ENCODE data around the gene EMILIN1. TPM values are rescaled to one million over a fixed set of nuclear protein-coding genes. Genes with fewer than 3 reads are reported as not detected.

Gene EMILIN1
- total RNA-seq, 2 experiments from 2014 or later = 0.40 to 0.46 TPM

DNA sequence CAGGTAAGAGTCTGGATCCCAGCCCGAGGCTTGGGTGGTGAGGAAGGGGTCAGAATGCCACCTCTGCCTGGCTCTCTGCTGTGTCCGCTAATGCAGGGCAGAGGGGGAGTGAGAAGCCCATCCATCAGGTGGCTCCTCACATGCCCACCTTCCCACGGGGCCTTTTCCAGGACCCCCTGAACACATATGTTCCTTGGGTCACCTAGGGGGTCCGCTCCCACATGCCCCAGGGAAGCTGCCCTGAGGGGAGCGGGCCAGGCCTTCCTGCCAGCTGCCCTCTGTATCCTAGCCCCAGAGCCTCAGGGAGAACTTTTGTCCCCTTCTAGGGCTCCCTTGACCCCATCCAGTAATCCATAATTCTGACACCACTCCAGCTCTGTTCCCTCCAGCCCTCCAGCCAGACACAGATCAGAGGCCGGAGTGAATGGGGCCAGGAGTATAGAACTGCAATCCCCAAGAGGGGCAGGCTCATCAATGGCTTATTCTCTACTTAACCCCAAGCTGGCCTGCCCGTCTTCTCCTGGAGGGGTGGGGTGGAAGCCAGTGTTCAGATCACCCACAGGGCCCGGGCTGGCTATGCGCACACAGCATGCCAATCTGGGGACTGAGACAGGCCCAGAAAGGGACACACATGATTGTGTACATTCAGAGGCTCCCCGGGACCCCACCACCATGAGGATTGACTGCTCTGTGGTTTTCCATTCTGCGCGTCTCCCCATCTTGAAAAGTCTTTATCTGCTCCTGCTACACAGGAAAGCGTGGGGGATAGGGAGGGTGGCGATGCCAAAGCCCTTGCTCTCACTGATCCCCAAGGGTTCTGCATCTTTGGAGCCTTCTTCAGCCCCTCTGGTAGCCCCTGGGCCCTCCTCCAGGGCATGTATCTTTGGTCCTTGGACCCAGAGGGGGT lies 1.1 kb downstream of the EMILIN1 start:
- Mint-ChIP-seq H3K4me3 (no peak overlapping the region), H3K9me3 (ENCODE audit: low read depth) (no peaks in the 10 kb centered on the region), H3K4me1 (peaks cover 43% of the 10 kb centered on the region), H3K27me3 (no peaks in the 10 kb centered on the region), H3K36me3 (ENCODE audit: low read depth) (no peaks in the 10 kb centered on the region), H3K27ac (peak overlapping the region; percentile 83)
- ChIA-PET CTCF (interaction anchor here (0.8 to 2.0 kb wide), 4 partner anchors 7 to 223 kb away, joined by 3 to 24 read pairs (median 6); partner anchors contain the start of genes ATRAID and OST4), POLR2A (no interaction called here)
- intact Hi-C loops (cut with DNase I, micrococcal nuclease) = loop anchor here in 1 of 2 experiments (10.0 kb wide), 1 partner anchor 1405 kb away; the partner anchor contains the start of gene DTNB
- DNase-seq (no peak), ATAC-seq (no peak)

DNA sequence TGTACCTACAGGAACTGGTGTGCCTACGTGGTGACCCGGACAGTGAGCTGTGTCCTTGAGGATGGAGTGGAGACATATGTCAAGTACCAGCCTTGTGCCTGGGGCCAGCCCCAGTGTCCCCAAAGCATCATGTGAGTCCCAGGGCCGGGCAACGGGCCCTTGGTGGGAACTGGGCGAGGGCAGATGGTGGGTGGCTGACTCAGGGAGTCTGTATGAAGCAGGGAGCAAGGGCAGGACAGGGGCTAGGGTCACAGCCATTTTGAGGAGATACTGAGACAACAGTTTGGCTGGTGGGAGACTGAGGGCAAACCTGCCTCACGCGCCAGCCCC lies 1.7 kb downstream of the EMILIN1 start:
- POLR2A ChIA-PET = no interaction called here
- intact Hi-C loops (cut with DNase I, micrococcal nuclease) = no loop called here
- DNase-seq (no peak), ATAC-seq (no peak)
- H3K4me3 Mint-ChIP-seq = no peak overlapping the region
- peak overlapping the region; percentile 83 for H3K27ac Mint-ChIP-seq
- no peaks in the 10 kb centered on the region for H3K27me3 Mint-ChIP-seq
- CTCF ChIA-PET = interaction anchor here (1.7 to 2.0 kb wide), 3 partner anchors 8 to 223 kb away, joined by 4 to 24 read pairs (median 7); partner anchors contain the start of gene OST4
- H3K4me1 Mint-ChIP-seq = peaks cover 40% of the 10 kb centered on the region
- H3K36me3 Mint-ChIP-seq (ENCODE audit: low read depth) = no peaks in the 10 kb centered on the region
- H3K9me3 Mint-ChIP-seq (ENCODE audit: low read depth) = no peaks in the 10 kb centered on the region

DNA sequence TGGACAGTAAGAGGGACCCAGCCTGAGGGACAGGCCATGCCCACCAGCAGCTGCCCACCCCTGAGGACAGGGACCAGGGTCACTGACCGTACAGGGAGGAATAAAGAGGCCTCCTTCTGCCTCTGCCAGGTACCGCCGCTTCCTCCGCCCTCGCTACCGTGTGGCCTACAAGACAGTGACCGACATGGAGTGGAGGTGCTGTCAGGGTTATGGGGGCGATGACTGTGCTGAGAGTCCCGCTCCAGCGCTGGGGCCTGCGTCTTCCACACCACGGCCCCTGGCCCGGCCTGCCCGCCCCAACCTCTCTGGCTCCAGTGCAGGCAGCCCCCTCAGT lies 2.2 kb downstream of the EMILIN1 start:
- Mint-ChIP-seq H3K4me1 (peaks cover 40% of the 10 kb centered on the region), H3K27me3 (no peaks in the 10 kb centered on the region)
- intact Hi-C loops (cut with DNase I, micrococcal nuclease) = no loop called here

DNA sequence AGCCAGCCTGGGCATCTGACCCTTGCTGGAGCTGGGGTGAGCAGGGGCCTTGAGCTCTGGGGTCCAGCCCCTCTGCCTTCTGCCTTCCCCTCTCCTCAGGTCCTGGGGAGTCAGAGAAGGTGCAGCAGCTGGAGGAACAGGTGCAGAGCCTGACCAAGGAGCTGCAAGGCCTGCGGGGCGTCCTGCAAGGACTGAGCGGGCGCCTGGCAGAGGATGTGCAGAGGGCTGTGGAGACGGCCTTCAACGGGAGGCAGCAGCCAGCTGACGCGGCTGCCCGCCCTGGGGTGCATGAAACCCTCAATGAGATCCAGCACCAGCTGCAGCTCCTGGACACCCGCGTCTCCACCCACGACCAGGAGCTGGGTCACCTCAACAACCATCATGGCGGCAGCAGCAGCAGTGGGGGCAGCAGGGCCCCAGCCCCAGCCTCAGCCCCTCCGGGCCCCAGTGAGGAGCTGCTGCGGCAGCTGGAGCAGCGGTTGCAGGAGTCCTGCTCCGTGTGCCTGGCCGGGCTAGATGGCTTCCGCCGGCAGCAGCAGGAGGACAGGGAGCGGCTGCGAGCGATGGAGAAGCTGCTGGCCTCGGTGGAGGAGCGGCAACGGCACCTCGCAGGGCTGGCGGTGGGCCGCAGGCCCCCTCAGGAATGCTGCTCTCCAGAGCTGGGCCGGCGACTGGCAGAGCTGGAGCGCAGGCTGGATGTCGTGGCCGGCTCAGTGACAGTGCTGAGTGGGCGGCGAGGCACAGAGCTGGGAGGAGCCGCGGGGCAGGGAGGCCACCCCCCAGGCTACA lies 3.8 kb downstream of the EMILIN1 start:
- no peak overlapping the region for H3K4me3 Mint-ChIP-seq
- H3K4me1 Mint-ChIP-seq = peaks cover 30% of the 10 kb centered on the region
- peak overlapping the region; percentile 98 for H3K27ac Mint-ChIP-seq
- POLR2A ChIA-PET = interaction anchor here (0.5 to 2.1 kb wide), 2 partner anchors 11 to 18 kb away, joined by 3 to 6 read pairs; partner anchors contain the start of gene OST4
- no peaks in the 10 kb centered on the region for H3K36me3 Mint-ChIP-seq (ENCODE audit: low read depth)
- intact Hi-C loops (cut with DNase I, micrococcal nuclease) = loop anchor here (1.0 kb wide), 6 partner anchors 10 to 288 kb away; partner anchors contain the start of genes AGBL5 (in 2 of the 2), TMEM214 (in 2 of the 2), EIF2B4 (in 1 of the 2) and MAPRE3 (in 1 of the 2)
- ATAC-seq = no peak
- DNase-seq = no peak
- H3K9me3 Mint-ChIP-seq (ENCODE audit: low read depth) = no peaks in the 10 kb centered on the region
- no peaks in the 10 kb centered on the region for H3K27me3 Mint-ChIP-seq
- CTCF ChIA-PET = interaction anchor here (0.5 to 5.7 kb wide), 10 partner anchors 9 to 601 kb away, joined by 3 to 30 read pairs (median 3); partner anchors contain the start of genes AGBL5 and OST4

More for the DNA sequence above, 2.2 kb downstream of the EMILIN1 start:
- Mint-ChIP-seq H3K9me3 (ENCODE audit: low read depth) (no peaks in the 10 kb centered on the region), H3K27ac (peak overlapping the region; percentile 98), H3K4me3 (no peak overlapping the region), H3K36me3 (ENCODE audit: low read depth) (no peaks in the 10 kb centered on the region)
- ATAC-seq = no peak
- no peak for DNase-seq
- CTCF ChIA-PET = interaction anchor here (0.5 to 5.7 kb wide), 6 partner anchors 8 to 565 kb away, joined by 3 to 30 read pairs (median 6); partner anchors contain the start of genes AGBL5 and OST4
- POLR2A ChIA-PET = interaction anchor here (0.9 to 1.0 kb wide), 3 partner anchors 8 to 48 kb away, joined by 3 read pairs; partner anchors contain the start of gene OST4

DNA sequence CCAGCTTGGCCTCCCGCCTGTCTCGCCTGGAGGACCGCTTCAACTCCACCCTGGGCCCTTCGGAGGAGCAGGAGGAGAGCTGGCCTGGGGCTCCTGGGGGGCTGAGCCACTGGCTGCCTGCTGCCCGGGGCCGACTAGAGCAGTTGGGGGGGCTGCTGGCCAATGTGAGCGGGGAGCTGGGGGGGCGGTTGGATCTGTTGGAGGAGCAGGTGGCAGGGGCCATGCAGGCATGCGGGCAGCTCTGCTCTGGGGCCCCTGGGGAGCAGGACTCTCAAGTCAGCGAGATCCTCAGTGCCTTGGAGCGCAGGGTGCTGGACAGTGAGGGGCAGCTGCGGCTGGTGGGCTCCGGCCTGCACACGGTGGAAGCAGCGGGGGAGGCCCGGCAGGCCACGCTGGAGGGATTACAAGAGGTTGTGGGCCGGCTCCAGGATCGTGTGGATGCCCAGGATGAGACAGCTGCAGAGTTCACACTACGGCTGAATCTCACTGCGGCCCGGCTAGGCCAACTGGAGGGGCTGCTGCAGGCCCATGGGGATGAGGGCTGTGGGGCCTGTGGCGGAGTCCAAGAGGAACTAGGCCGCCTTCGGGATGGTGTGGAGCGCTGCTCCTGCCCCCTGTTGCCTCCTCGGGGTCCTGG lies 4.5 kb downstream of the EMILIN1 start:
- CTCF ChIA-PET = interaction anchor here (0.5 to 5.7 kb wide), 3 partner anchors 32 to 601 kb away, joined by 3 to 30 read pairs (median 3); partner anchors contain the start of gene AGBL5
- peak overlapping the region; percentile 37 for H3K27ac Mint-ChIP-seq
- H3K27me3 Mint-ChIP-seq = no peaks in the 10 kb centered on the region
- DNase-seq (no peak), ATAC-seq (no peak)
- no peaks in the 10 kb centered on the region for H3K36me3 Mint-ChIP-seq (ENCODE audit: low read depth)
- POLR2A ChIA-PET = interaction anchor here (0.6 to 2.1 kb wide), 3 partner anchors 11 to 34 kb away, joined by 3 to 6 read pairs (median 4); partner anchors contain the start of gene OST4
- peaks cover 32% of the 10 kb centered on the region for H3K4me1 Mint-ChIP-seq
- H3K9me3 Mint-ChIP-seq (ENCODE audit: low read depth) = no peaks in the 10 kb centered on the region
- intact Hi-C loops (cut with DNase I, micrococcal nuclease) = no loop called here
- H3K4me3 Mint-ChIP-seq = no peak overlapping the region

DNA sequence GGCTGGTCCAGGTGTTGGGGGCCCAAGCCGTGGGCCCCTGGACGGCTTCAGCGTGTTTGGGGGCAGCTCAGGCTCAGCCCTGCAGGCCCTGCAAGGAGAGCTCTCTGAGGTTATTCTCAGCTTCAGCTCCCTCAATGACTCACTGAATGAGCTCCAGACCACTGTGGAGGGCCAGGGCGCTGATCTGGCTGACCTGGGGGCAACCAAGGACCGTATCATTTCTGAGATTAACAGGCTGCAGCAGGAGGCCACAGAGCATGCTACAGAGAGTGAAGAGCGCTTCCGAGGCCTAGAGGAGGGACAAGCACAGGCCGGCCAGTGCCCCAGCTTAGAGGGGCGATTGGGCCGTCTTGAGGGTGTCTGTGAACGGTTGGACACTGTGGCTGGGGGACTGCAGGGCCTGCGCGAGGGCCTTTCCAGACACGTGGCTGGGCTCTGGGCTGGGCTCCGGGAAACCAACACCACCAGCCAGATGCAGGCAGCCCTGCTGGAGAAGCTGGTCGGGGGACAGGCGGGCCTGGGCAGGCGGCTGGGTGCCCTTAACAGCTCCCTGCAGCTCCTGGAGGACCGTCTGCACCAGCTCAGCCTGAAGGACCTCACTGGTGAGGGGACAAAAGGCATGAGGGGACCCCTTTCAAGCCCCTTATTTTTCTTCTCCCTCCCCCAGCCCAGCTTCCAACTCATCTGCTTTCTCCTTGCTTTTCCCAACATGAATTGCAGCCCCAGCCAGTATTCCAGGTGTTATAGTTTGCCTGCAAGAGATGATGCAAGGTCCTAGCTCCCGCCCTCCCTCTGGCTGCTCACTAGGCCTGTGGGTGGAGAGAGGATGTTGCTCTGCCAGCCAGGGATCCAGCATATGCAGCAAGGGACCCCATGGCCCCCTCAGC lies 5.2 kb downstream of the EMILIN1 start:
- H3K4me3 Mint-ChIP-seq = no peak overlapping the region
- POLR2A ChIA-PET = interaction anchor here (0.6 to 2.1 kb wide), 3 partner anchors 12 to 34 kb away, joined by 3 to 6 read pairs (median 4); partner anchors contain the start of gene OST4

DNA sequence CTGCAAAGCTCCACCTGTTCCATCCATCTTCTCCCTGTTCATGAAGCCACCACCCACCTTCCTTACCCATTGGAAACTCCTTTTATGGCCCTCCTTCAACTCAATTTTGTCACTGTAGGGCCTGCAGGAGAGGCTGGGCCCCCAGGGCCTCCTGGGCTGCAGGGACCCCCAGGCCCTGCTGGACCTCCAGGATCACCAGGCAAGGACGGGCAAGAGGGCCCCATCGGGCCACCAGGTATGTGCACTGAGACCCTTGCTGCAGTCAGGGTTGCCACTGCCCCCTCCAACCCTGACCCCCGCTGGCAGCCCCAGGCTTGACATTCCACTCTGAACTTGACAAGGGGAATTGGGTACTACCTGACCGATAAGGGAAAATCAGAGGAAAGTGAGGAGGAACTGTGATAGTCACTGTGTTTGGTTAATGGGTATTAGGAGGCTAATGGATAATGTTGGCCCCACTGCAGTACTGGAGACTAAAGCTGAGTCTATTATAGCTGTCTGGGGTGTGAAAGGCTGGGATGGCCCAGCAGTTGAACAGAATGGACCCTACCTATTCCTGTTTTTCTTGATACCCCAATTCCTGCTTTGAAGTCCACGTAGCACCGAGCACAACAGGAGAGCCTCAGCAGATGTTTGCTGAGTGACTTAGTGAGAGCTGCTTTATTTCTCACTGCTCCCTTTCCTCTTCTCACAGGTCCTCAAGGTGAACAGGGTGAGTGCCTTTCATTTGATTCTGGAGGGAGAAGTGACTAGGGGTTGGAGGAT lies 6.1 kb downstream of the EMILIN1 start:
- DNase-seq = no peak
- Mint-ChIP-seq H3K27me3 (no peaks in the 10 kb centered on the region), H3K36me3 (ENCODE audit: low read depth) (no peaks in the 10 kb centered on the region), H3K9me3 (ENCODE audit: low read depth) (no peaks in the 10 kb centered on the region), H3K27ac (no peak overlapping the region), H3K4me3 (no peak overlapping the region), H3K4me1 (peaks cover 32% of the 10 kb centered on the region)
- ChIA-PET POLR2A (interaction anchor here (2.1 kb wide), 1 partner anchor 13 kb away, joined by 6 read pairs; the partner anchor contains the start of gene OST4), CTCF (interaction anchor here (0.8 to 5.7 kb wide), 4 partner anchors 15 to 122 kb away, joined by 3 to 30 read pairs (median 4); partner anchors contain the start of gene AGBL5)
- no peak for ATAC-seq
- intact Hi-C loops (cut with DNase I, micrococcal nuclease) = loop anchor here in 1 of 2 experiments (5.0 kb wide), 1 partner anchor 122 kb away; no protein-coding TSS in a partner anchor

More for the DNA sequence above, 5.2 kb downstream of the EMILIN1 start:
- Mint-ChIP-seq H3K9me3 (ENCODE audit: low read depth) (no peaks in the 10 kb centered on the region), H3K27ac (no peak overlapping the region), H3K27me3 (no peaks in the 10 kb centered on the region), H3K4me1 (peaks cover 32% of the 10 kb centered on the region), H3K36me3 (ENCODE audit: low read depth) (no peaks in the 10 kb centered on the region)
- intact Hi-C loops (cut with DNase I, micrococcal nuclease) = no loop called here
- DNase-seq = no peak
- ATAC-seq = no peak
- CTCF ChIA-PET = interaction anchor here (0.5 to 5.7 kb wide), 3 partner anchors 32 to 183 kb away, joined by 3 to 30 read pairs (median 3); partner anchors contain the start of gene AGBL5

DNA sequence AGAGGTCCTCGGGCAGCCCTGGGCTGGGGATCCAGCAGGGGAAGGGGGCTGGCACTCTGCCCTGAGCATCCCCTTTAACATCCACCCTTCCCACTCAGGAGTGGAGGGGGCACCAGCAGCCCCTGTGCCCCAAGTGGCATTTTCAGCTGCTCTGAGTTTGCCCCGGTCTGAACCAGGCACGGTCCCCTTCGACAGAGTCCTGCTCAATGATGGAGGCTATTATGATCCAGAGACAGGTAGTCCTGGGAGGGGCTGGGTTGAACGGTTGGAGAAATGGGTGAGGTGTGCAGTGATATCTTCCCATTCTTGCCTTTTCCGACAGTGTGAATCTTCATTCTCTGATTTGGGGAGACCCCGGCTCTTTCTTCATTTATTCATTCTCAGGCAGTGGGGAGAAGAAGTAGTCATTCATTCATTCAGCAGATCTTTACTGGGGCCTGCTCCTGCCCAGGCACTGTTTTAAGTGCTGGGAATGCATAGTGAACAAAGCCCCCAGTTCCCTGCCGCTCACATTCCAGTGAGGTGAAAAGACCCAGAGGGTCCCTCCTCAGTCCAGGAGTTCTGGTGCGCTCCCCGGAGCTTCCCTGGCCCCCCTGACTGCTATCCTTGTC lies 6.8 kb downstream of the EMILIN1 start:
- POLR2A ChIA-PET = no interaction called here
- Mint-ChIP-seq H3K27me3 (no peaks in the 10 kb centered on the region), H3K27ac (peak overlapping the region; percentile 38), H3K36me3 (ENCODE audit: low read depth) (no peaks in the 10 kb centered on the region), H3K4me1 (peaks cover 32% of the 10 kb centered on the region), H3K4me3 (peak overlapping the region; percentile 77), H3K9me3 (ENCODE audit: low read depth) (no peaks in the 10 kb centered on the region)
- ATAC-seq (no peak), DNase-seq (no peak)
- CTCF ChIA-PET = interaction anchor here (0.8 to 5.7 kb wide), 4 partner anchors 14 to 123 kb away, joined by 3 to 30 read pairs (median 4); partner anchors contain the start of gene AGBL5
- intact Hi-C loops (cut with DNase I, micrococcal nuclease) = loop anchor here in 1 of 2 experiments (5.0 kb wide), 1 partner anchor 123 kb away; no protein-coding TSS in a partner anchor

DNA sequence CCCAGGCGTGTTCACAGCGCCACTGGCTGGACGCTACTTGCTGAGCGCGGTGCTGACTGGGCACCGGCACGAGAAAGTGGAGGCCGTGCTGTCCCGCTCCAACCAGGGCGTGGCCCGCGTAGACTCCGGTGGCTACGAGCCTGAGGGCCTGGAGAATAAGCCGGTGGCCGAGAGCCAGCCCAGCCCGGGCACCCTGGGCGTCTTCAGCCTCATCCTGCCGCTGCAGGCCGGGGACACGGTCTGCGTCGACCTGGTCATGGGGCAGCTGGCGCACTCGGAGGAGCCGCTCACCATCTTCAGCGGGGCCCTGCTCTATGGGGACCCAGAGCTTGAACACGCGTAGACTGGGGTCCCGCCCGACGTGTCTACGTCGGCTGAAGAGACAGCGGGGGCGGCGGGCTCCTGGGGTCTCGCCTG lies 7.3 kb downstream of the EMILIN1 start:
- peaks cover 29% of the 10 kb centered on the region for H3K4me1 Mint-ChIP-seq
- peak overlapping the region; percentile 24 for H3K27ac Mint-ChIP-seq
- intact Hi-C loops (cut with DNase I, micrococcal nuclease) = loop anchor here (1.0 to 5.0 kb wide), 12 partner anchors 14 to 300 kb away; partner anchors contain the start of genes AGBL5 (in 2 of the 2), CAD (in 1 of the 2), EIF2B4 (in 1 of the 2) and GTF3C2 (in 1 of the 2)
- H3K9me3 Mint-ChIP-seq (ENCODE audit: low read depth) = no peaks in the 10 kb centered on the region
- DNase-seq = peak; percentile 65
- ATAC-seq = peak; percentile 7
- no peaks in the 10 kb centered on the region for H3K27me3 Mint-ChIP-seq
- H3K4me3 Mint-ChIP-seq = peak overlapping the region; percentile 77
- H3K36me3 Mint-ChIP-seq (ENCODE audit: low read depth) = no peaks in the 10 kb centered on the region
- ChIA-PET CTCF (interaction anchor here (0.8 to 5.7 kb wide), 2 partner anchors 14 to 34 kb away, joined by 4 to 30 read pairs; partner anchors contain the start of gene AGBL5), POLR2A (no interaction called here)

All from activated CD4-positive, alpha-beta T cell treated with anti-CD3 and anti-CD28 coated beads for 36 hours (primary cell).